Esophagus muscularis mucosa (tissue), 3 donors: ENCODE results near the gene UVRAG.

Experiments used
- EP300 ChIP-seq: sonication (generic); formaldehyde crosslinking; IDR thresholded peaks from one replicate; pipeline ENCODE4 v1.6.1; 2017; ENCODE audit warnings: antibody characterized with exemption
- TF ChIP-seq, protein P1 (sequence below), 3 experiments: fragments of 200-600 bp in 2 of 3; fragments of 450-650 bp in 1 of 3; sonication (generic) in 2 of 3; IDR thresholded peaks; one replicate each; pipeline ENCODE4 v1.5.1; 2017 to 2019; ENCODE audit warnings: antibody characterized with exemption in 3 of 3, mild to moderate bottlenecking in 2 of 3, moderate library complexity in 1 of 3

DNA sequence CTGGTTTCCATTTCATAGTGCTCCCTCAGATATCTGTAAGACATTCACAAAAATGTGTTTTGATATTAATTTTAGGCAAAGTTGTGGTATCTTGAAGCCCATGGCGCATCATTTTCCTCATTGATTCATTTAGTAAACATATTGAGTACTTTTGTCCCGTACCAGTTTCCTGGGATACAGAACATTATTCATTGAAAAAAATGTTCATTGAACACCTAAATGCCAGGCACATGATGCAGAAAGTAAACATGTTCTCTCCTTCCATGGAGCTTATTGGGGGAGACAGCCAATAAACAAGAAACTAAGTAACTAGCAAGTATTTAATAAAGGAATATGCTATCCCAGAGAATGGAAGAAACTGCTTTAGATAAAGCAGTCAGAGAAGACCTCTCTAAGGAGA is 195.0 kb downstream of the UVRAG start:
- TF ChIP-seq, protein P1, sequence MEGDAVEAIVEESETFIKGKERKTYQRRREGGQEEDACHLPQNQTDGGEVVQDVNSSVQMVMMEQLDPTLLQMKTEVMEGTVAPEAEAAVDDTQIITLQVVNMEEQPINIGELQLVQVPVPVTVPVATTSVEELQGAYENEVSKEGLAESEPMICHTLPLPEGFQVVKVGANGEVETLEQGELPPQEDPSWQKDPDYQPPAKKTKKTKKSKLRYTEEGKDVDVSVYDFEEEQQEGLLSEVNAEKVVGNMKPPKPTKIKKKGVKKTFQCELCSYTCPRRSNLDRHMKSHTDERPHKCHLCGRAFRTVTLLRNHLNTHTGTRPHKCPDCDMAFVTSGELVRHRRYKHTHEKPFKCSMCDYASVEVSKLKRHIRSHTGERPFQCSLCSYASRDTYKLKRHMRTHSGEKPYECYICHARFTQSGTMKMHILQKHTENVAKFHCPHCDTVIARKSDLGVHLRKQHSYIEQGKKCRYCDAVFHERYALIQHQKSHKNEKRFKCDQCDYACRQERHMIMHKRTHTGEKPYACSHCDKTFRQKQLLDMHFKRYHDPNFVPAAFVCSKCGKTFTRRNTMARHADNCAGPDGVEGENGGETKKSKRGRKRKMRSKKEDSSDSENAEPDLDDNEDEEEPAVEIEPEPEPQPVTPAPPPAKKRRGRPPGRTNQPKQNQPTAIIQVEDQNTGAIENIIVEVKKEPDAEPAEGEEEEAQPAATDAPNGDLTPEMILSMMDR (IDR thresholded peaks at IDR 0.05) = no peak
- TF ChIP-seq EP300 = no peak
